ENCODE data around the gene ANKHD1. TPM values are rescaled to one million over a fixed set of nuclear protein-coding genes. Genes with fewer than 3 reads are reported as not detected.
"Not testable (repeated sequence)": the region's sequence is repeated elsewhere in the genome, so short reads cannot be mapped to it uniquely, and the experiment has no call there.

ANKHD1 gene
- total RNA-seq, 1 donor: 81.1 TPM

DNA sequence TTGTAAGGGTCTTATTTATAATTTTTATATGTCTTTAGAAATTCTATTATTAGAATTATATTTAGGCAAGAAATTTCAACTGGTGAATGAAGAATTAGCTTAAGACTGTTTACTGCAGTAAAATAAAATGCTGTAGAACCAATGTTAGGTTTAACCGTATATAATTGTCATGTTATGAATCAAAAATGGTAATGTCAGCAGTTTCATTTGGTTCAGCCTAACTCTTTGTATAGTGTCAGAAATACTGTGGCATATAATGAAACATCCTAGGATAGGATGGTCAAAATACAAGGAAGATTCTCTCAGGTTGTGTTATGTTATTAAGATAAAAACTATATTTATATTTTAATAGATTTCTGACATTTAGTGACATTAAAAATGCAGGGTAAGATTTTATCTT, 81.4 kb downstream of the ANKHD1 start:
- Histone ChIP-seq H3K4me1 (ENCODE audit: insufficient read depth, low read length) (peaks cover 19% of the 10 kb centered on the region), H3K4me3 (ENCODE audit: insufficient read depth, low read length) (no peak overlapping the region), H2AFZ (ENCODE audit: low read length) (no peak overlapping the region), H3K27ac (ENCODE audit: low read depth, low read length) (no peak overlapping the region), H3K79me2 (ENCODE audit: insufficient read depth, low read length) (no peaks in the 10 kb centered on the region), H3K27me3 (ENCODE audit: insufficient read depth, low read length) (no peaks in the 10 kb centered on the region), H4K20me1 (ENCODE audit: insufficient read depth, low read length) (no peaks in the 10 kb centered on the region), H3K4me2 (ENCODE audit: insufficient read depth, low read length) (no peak overlapping the region), H3K9me3 (ENCODE audit: low read depth, low read length) (no peaks in the 10 kb centered on the region), H3K36me3 (ENCODE audit: insufficient read depth, low read length) (peaks cover 29% of the 10 kb centered on the region)
- TF ChIP-seq, protein P1, sequence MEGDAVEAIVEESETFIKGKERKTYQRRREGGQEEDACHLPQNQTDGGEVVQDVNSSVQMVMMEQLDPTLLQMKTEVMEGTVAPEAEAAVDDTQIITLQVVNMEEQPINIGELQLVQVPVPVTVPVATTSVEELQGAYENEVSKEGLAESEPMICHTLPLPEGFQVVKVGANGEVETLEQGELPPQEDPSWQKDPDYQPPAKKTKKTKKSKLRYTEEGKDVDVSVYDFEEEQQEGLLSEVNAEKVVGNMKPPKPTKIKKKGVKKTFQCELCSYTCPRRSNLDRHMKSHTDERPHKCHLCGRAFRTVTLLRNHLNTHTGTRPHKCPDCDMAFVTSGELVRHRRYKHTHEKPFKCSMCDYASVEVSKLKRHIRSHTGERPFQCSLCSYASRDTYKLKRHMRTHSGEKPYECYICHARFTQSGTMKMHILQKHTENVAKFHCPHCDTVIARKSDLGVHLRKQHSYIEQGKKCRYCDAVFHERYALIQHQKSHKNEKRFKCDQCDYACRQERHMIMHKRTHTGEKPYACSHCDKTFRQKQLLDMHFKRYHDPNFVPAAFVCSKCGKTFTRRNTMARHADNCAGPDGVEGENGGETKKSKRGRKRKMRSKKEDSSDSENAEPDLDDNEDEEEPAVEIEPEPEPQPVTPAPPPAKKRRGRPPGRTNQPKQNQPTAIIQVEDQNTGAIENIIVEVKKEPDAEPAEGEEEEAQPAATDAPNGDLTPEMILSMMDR (IDR thresholded peaks at IDR 0.05; ENCODE audit: extremely low read depth, low read depth, low read length): no peak
- no peak for DNase-seq (ENCODE audit: insufficient read length, low spot score, missing footprints)

GRCh38 chr5:140488141-140488540, 86.5 kb downstream of the ANKHD1 start:
- not testable (repeated sequence) for H4K20me1 ChIP-seq (ENCODE audit: insufficient read depth, low read length); H3K4me1 ChIP-seq (ENCODE audit: insufficient read depth, low read length); DNase-seq (ENCODE audit: insufficient read length, low spot score, missing footprints); H2AFZ ChIP-seq (ENCODE audit: low read length); H3K9me3 ChIP-seq (ENCODE audit: low read depth, low read length); H3K4me2 ChIP-seq (ENCODE audit: insufficient read depth, low read length); H3K79me2 ChIP-seq (ENCODE audit: insufficient read depth, low read length); H3K27me3 ChIP-seq (ENCODE audit: insufficient read depth, low read length); H3K4me3 ChIP-seq (ENCODE audit: insufficient read depth, low read length); H3K27ac ChIP-seq (ENCODE audit: low read depth, low read length)
- peaks cover 32% of the 10 kb centered on the region for H3K36me3 ChIP-seq (ENCODE audit: insufficient read depth, low read length)

GRCh38 chr5:140488914-140489313, 87.3 kb downstream of the ANKHD1 start:
- DNase-seq (ENCODE audit: insufficient read length, low spot score, missing footprints): no peak
- Histone ChIP-seq H3K4me3 (ENCODE audit: insufficient read depth, low read length) (no peak overlapping the region), H3K4me1 (ENCODE audit: insufficient read depth, low read length) (no peaks in the 10 kb centered on the region), H2AFZ (ENCODE audit: low read length) (no peak overlapping the region), H3K36me3 (ENCODE audit: insufficient read depth, low read length) (peaks cover 32% of the 10 kb centered on the region), H3K27me3 (ENCODE audit: insufficient read depth, low read length) (no peaks in the 10 kb centered on the region), H3K79me2 (ENCODE audit: insufficient read depth, low read length) (no peaks in the 10 kb centered on the region), H4K20me1 (ENCODE audit: insufficient read depth, low read length) (no peaks in the 10 kb centered on the region), H3K4me2 (ENCODE audit: insufficient read depth, low read length) (no peak overlapping the region), H3K27ac (ENCODE audit: low read depth, low read length) (no peak overlapping the region), H3K9me3 (ENCODE audit: low read depth, low read length) (no peaks in the 10 kb centered on the region)
- TF ChIP-seq, protein P1 (IDR thresholded peaks at IDR 0.05; ENCODE audit: extremely low read depth, low read depth, low read length): no peak

DNA sequence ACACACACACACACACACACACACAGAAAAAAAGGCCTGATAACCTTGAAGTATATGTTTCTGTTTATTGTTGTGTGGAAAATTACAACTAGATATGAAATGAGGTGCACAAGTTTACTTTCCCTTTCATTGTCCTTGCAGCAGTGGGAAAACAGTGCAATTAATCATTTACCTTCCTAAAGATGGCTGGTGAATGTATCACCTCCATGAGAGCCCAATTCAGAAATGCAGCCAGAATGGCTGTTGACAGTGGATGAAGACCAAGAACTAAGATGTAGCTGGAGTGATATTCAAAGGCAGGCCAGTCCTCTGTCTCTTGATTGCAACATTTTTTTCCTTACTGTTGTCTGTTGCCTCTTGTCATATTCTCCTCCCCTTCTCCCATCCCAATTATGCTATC, 96.3 kb downstream of the ANKHD1 start:
- Histone ChIP-seq H3K4me2 (ENCODE audit: insufficient read depth, low read length) (no peak overlapping the region), H3K36me3 (ENCODE audit: insufficient read depth, low read length) (peaks cover 10% of the 10 kb centered on the region), H3K9me3 (ENCODE audit: low read depth, low read length) (no peaks in the 10 kb centered on the region), H3K79me2 (ENCODE audit: insufficient read depth, low read length) (peaks cover 2% of the 10 kb centered on the region), H3K4me1 (ENCODE audit: insufficient read depth, low read length) (no peaks in the 10 kb centered on the region), H3K4me3 (ENCODE audit: insufficient read depth, low read length) (no peak overlapping the region), H3K27ac (ENCODE audit: low read depth, low read length) (no peak overlapping the region), H4K20me1 (ENCODE audit: insufficient read depth, low read length) (no peaks in the 10 kb centered on the region), H3K27me3 (ENCODE audit: insufficient read depth, low read length) (no peaks in the 10 kb centered on the region), H2AFZ (ENCODE audit: low read length) (no peak overlapping the region)
- TF ChIP-seq, protein P1 (IDR thresholded peaks at IDR 0.05; ENCODE audit: extremely low read depth, low read depth, low read length): no peak
- no peak for DNase-seq (ENCODE audit: insufficient read length, low spot score, missing footprints)
